GM21381 (cell line): ENCODE results near the gene CENPN.
A peak's percentile ranks its signal among the peaks of the same experiment; 100 is the strongest.

ENCODE experiments used
- ATAC-seq: cut with Tn5 transposase; IDR thresholded peaks from one replicate; pipeline ENCODE4 v1.9.1; 2021; ENCODE audit warnings: mild to moderate bottlenecking, moderate library complexity; ENCODE audit not compliant: unreplicated experiment

The CENPN gene

DNA sequence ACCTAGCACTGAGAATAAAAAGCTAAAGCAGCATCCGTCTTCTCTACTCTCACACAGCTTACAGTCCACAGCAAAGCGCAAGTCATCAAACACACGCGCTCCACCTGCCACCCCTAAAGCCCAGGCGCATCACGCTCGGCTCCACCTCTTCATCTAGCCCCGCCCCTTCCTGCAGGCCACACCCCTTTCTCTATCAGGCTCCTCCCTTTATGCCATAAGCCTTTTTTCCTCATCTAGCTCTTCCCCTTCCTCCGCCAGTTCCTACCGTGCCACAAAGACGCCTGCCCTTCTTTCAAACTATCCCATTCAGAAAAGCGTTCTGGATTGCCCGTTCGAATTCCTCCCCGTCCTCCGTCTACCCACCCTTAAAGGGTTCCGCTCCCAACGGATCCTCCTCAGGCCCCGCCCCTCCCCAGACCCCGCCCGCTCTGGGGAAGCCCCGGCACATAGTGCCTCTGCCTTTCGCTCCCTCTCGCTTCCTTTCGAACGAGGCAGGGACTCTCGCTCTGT is 69.6 kb downstream of the CENPN start:
- ATAC-seq = peak; percentile 82

DNA sequence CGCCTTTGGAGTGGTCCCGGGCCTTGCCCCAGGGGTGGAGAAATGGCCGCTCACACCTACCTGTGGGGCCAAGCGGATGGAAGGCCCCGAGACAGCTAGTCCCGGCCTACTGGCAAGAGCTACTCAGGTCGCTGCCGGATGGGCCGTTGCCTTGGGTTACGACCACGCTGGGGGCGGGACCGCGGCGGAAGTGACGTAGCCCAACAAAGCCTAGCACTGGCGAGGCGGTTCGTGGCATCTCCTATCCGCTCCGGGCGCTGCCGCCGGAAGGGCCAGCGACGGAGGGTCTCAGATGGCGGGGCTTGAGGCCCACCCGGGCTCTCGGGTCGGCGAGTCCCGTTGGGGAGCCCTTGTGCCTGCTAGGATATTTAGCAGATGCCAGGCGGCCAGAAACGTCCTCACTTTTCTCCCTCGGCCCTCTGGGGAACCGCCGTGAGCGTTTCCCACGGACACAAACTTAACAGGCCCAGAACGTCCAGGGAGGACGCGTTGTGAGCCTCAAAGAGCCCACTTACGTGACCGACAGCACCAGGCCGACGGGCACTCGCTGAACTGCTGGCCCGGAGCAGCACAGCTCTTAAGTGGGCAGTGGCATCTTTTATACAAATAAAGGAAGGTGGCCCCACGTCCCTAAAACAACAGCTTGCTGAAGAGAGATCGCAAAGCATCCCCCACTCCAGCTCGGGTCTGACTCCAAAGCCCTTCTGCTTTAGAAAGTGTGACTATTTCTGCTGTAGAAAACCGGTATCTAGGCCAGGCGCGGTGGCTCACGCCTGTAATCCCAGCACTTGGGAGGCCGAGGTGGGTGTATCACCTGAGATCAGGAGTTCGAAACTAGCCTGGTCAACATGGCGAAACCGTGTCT is 70.3 kb downstream of the CENPN start, which contains the start of gene C16orf46:
C16orf46 (minus strand) TSS at position 163 of the 865 bp plus-strand sequence. CDS start 13,283 bp downstream, outside the sequence.
- ATAC-seq = peak; percentile 96

DNA sequence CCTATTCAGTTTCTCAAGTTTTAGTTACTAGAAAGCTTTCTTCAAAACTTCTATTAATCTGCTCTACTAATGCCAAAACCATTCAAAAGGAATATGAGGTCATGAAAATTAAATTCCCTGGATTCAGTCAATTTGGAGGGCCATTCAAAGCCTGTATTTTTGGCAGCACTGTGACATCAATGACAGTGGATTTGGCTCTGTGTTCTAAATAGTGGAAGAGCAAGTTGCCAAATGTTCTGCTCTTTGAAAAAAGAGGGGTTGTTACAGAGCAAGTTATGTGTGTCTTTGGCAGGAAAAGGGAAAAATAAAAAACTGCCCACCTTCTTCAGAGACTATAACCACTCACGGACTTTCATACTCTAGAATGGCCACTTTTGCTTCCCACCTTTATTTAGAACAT is 73.2 kb downstream of the CENPN start:
- no peak for ATAC-seq

DNA sequence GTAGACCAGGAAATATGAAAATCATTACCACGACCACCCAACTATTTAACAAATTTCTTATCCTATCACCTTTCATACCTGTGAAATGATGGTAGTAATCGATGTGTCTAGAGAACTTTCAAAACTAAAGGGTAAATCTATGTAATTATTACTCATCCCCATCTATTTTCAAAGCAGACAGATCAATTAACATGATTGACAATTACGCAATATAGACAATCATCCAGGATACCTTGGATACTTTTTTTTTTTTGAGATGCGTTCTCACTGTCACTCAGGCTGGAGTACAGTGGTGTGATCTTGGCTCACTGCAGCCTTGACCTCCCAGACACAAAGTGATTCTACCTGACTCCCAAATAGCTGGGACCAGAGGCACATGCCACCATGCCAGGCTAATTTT is 74.0 kb downstream of the CENPN start:
- no peak for ATAC-seq
